Cardiac muscle cell (in vitro differentiated cells and primary cell): ENCODE measurements around the gene LTV1. TPM values are rescaled to one million over a fixed set of nuclear protein-coding genes. Genes with fewer than 3 reads are reported as not detected.
A peak's percentile ranks its signal among the peaks of the same experiment; 100 is the strongest.

Experiments
- DNase-seq, 2 donors: peaks; one replicate each; pipeline versions ENCODE4 v3.0.0 to v3.0.0-alpha.2; 2010 to 2017; ENCODE audit warnings: low read depth in 1 of 2, low spot score in 1 of 2
- H3K27ac ChIP-seq: fragments of 200-600 bp; sonication (generic); 2 replicates; pipeline ENCODE4 v1.5.1; 2016
- H3K27me3 ChIP-seq: fragments of 200-600 bp; sonication (generic); 2 replicates; pipeline ENCODE4 v1.6.0; 2016; ENCODE audit warnings: control low read depth
- H3K36me3 ChIP-seq: fragments of 200-600 bp; sonication (generic); 2 replicates; pipeline ENCODE4 v1.5.1; 2016; ENCODE audit warnings: control low read depth
- H3K4me1 ChIP-seq: fragments of 200-600 bp; sonication (generic); 2 replicates; pipeline ENCODE4 v1.8.1; 2017; ENCODE audit warnings: low read depth, mild to moderate bottlenecking, mixed run types
- H3K4me3 ChIP-seq: fragments of 200-600 bp; sonication (generic); 2 replicates; pipeline ENCODE4 v1.5.1; 2016; ENCODE audit warnings: mild to moderate bottlenecking
- H3K9me3 ChIP-seq: fragments of 200-600 bp; sonication (generic); 2 replicates; pipeline ENCODE4 v1.5.1; 2017; ENCODE audit warnings: low read depth, mild to moderate bottlenecking, control low read depth
- polyA plus RNA-seq: library from polyadenylated mRNA; unstranded; fragments of >200 nt; fragmentation: Nextera tagmentation; extraction: Ambion mirVana; gene quantifications from 2 replicates; pipeline ENCODE4 v1.2.1, GENCODE V29; 2016
- total RNA-seq: library from RNA; depleted of rRNA; stranded (reverse); fragments of >200 nt; gene quantifications from 2 replicates; pipeline ENCODE4 v1.2.3, GENCODE V29; 2016
- TF ChIP-seq, protein P1 (sequence below): IDR thresholded peaks from 2 replicates; pipeline ENCODE4 v1.5.1; 2012; ENCODE audit warnings: low read depth, mild to moderate bottlenecking, low read length

LTV1 gene
- total and polyA plus RNA-seq, 2 experiments from 2014 or later: 11.0 to 19.6 TPM

DNA sequence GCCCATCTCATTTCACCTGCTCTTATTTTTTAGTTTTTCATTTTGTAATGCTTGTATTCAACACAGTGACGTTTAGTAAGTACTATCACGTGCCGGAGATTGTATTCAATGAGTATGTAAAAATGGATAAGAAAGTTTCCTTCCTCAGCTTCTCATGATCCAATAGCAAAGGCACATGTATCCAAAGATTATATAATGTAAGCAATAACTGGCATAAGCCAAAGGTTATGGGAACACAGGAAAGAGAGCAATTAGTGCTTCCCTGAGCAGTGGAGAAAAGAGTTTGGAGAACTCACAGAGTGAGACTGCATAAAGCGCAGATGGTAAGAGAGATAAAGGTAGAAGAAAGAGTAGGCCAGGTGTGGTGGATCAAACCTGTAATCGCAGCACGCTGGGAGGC lies 21.8 kb upstream of the LTV1 start:
- no peaks in the 10 kb centered on the region for H3K27me3 ChIP-seq
- peaks cover 8% of the 10 kb centered on the region for H3K36me3 ChIP-seq
- no peak overlapping the region for H3K27ac ChIP-seq
- H3K4me1 ChIP-seq: no peaks in the 10 kb centered on the region
- TF ChIP-seq, protein P1, sequence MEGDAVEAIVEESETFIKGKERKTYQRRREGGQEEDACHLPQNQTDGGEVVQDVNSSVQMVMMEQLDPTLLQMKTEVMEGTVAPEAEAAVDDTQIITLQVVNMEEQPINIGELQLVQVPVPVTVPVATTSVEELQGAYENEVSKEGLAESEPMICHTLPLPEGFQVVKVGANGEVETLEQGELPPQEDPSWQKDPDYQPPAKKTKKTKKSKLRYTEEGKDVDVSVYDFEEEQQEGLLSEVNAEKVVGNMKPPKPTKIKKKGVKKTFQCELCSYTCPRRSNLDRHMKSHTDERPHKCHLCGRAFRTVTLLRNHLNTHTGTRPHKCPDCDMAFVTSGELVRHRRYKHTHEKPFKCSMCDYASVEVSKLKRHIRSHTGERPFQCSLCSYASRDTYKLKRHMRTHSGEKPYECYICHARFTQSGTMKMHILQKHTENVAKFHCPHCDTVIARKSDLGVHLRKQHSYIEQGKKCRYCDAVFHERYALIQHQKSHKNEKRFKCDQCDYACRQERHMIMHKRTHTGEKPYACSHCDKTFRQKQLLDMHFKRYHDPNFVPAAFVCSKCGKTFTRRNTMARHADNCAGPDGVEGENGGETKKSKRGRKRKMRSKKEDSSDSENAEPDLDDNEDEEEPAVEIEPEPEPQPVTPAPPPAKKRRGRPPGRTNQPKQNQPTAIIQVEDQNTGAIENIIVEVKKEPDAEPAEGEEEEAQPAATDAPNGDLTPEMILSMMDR: no peak
- H3K9me3 ChIP-seq: no peaks in the 10 kb centered on the region
- H3K4me3 ChIP-seq: no peak overlapping the region
- DNase-seq: no peak

DNA sequence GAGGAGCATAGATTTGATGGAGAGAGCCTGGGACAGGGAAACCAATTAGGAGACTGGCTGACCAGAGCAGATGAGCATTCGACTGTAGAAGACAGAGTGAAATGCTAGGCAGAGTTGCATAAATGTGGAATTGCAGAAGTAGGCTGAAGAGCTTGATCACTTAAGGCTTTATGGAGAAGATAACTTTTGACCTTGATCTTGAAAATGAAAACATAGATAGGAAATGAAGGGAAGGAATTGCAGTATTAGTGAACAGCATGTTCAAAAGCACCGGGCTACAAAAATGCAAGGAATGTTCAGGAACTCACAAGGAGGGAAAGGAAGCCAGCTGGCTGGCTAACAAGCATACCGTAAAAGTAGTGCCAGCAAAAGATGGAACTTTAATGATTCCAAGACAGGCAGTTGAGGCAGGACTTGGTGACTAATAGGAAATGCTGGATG lies 20.5 kb upstream of the LTV1 start:
- peak in 1 of 2 donors; percentile 74 for DNase-seq
- H3K9me3 ChIP-seq: no peaks in the 10 kb centered on the region
- no peak overlapping the region for H3K27ac ChIP-seq
- no peaks in the 10 kb centered on the region for H3K27me3 ChIP-seq
- H3K4me1 ChIP-seq: no peaks in the 10 kb centered on the region
- no peak overlapping the region for H3K4me3 ChIP-seq
- TF ChIP-seq, protein P1: no peak
- H3K36me3 ChIP-seq: peaks cover 8% of the 10 kb centered on the region

DNA sequence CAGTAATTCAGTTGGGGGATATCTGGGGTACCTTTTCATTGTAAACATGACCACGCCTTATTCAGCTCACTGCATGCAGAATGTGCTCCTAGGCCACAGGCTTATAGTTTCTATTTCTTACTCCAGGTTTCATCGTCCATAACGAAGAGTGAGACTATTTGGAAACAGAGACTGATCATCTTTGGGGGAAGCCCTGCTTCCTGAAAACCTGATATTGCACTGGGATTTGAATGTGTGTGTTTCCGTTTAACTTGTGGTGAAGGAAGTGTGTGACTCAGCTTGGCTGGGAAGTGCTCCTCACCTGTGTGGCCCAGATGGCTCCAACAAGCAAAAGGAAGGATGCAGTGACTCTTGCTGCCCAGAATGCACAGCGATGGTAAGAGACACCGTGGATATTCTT lies 19.6 kb upstream of the LTV1 start:
- H3K27me3 ChIP-seq: no peaks in the 10 kb centered on the region
- H3K36me3 ChIP-seq: peaks cover 8% of the 10 kb centered on the region
- H3K4me1 ChIP-seq: no peaks in the 10 kb centered on the region
- H3K9me3 ChIP-seq: no peaks in the 10 kb centered on the region
- no peak overlapping the region for H3K4me3 ChIP-seq
- TF ChIP-seq, protein P1: no peak
- no peak overlapping the region for H3K27ac ChIP-seq
- peak in 1 of 2 donors; percentile 25 for DNase-seq

DNA sequence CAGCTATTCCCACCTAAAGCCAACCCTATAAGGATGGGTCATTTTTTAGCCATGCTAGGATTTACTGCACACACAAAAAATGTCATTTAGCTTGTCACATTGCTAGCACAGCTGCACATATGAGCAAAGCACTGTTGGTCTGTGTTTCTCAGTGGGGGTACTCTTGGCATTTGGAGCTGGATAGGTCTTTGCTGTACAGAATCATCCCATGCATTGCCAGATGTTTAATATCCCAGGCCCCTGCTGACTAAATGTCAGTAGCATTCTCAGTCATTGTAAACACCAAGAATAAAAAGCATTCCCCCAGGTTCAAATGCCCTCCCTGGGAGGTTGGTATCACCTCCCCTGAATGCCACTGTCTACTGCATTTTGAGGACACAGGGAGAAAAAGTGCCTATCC lies 14.6 kb upstream of the LTV1 start:
- H3K27me3 ChIP-seq: no peaks in the 10 kb centered on the region
- H3K36me3 ChIP-seq: peaks cover 8% of the 10 kb centered on the region
- H3K27ac ChIP-seq: no peak overlapping the region
- H3K4me1 ChIP-seq: no peaks in the 10 kb centered on the region
- TF ChIP-seq, protein P1: no peak
- H3K9me3 ChIP-seq: no peaks in the 10 kb centered on the region
- no peak for DNase-seq
- H3K4me3 ChIP-seq: no peak overlapping the region

DNA sequence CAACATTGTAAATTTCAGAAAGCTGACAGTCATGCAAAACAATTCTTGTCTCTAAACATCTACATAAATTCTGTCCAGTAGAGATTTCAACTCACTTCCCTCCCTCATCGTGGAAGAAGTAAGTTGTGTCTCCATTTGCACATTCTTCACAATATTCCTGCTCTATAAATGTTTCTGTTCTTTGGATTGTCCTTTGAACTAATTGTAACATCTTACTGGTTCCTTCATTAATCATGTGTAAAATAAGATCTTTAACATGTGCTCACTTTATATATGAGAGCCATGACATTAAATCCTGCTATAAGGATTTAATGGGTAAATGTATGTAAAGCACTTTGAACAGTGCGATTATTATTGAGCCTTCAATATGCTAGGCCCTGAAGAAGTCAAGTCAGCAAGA lies 7.0 kb upstream of the LTV1 start:
- TF ChIP-seq, protein P1: no peak
- H3K27me3 ChIP-seq: no peaks in the 10 kb centered on the region
- DNase-seq: no peak
- no peak overlapping the region for H3K4me3 ChIP-seq
- H3K27ac ChIP-seq: no peak overlapping the region
- no peaks in the 10 kb centered on the region for H3K9me3 ChIP-seq
- no peaks in the 10 kb centered on the region for H3K4me1 ChIP-seq
- no peaks in the 10 kb centered on the region for H3K36me3 ChIP-seq

DNA sequence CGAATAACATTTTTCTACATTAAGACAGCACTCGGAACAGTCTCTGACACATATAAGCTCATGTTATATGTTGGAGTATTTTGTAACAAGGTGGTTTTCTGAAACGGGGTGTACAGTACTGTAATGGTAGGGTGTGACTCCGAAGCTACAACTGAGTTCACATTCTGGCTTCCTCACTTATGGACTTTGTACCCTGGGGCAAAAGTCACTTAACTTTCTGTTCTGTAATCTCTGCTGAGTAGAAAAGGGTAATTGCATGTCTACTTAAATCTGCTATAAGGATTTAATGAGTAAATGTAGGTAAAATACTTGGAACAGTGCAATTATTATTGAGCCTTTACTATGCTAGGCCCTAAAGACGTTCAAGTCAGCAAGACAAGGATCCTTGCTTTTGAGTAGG lies 4.7 kb upstream of the LTV1 start:
- H3K4me1 ChIP-seq: no peaks in the 10 kb centered on the region
- no peaks in the 10 kb centered on the region for H3K27me3 ChIP-seq
- H3K9me3 ChIP-seq: no peaks in the 10 kb centered on the region
- no peak overlapping the region for H3K27ac ChIP-seq
- H3K36me3 ChIP-seq: no peaks in the 10 kb centered on the region
- TF ChIP-seq, protein P1: no peak
- H3K4me3 ChIP-seq: no peak overlapping the region
- DNase-seq: no peak
